ENCODE data around the gene PIK3R5. TPM values are rescaled to one million over a fixed set of nuclear protein-coding genes. Genes with fewer than 3 reads are reported as not detected.

Gene PIK3R5
- total and polyA plus RNA-seq, 3 donors from 2014 or later: 6.1 to 14.0 (median 7.4) TPM

- H3K36me3 ChIP-seq (ENCODE audit: low read depth, missing control alignments): no peaks in the 10 kb centered on the region
- DNase-seq: no peak
- H3K4me1 ChIP-seq: no peaks in the 10 kb centered on the region
- H3K27me3 ChIP-seq: no peaks in the 10 kb centered on the region
- TF ChIP-seq, protein P1, sequence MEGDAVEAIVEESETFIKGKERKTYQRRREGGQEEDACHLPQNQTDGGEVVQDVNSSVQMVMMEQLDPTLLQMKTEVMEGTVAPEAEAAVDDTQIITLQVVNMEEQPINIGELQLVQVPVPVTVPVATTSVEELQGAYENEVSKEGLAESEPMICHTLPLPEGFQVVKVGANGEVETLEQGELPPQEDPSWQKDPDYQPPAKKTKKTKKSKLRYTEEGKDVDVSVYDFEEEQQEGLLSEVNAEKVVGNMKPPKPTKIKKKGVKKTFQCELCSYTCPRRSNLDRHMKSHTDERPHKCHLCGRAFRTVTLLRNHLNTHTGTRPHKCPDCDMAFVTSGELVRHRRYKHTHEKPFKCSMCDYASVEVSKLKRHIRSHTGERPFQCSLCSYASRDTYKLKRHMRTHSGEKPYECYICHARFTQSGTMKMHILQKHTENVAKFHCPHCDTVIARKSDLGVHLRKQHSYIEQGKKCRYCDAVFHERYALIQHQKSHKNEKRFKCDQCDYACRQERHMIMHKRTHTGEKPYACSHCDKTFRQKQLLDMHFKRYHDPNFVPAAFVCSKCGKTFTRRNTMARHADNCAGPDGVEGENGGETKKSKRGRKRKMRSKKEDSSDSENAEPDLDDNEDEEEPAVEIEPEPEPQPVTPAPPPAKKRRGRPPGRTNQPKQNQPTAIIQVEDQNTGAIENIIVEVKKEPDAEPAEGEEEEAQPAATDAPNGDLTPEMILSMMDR (IDR thresholded peaks at IDR 0.05): no peak
- no peak for TF ChIP-seq POLR2A (IDR thresholded peaks at IDR 0.05)
- intact Hi-C loops (cut with DNase I; ENCODE audit: low total_unique reads): no loop called here
- no peaks in the 10 kb centered on the region for H3K9me3 ChIP-seq
- H3K27ac ChIP-seq: no peak overlapping the region
- no peak overlapping the region for H3K4me3 ChIP-seq
- WGBS, 2 donors: 60 to 69% methylated on average over 6 of the region's 6 CpGs
These were observed 65.3 kb downstream of the PIK3R5 start for GRCh38 chr17:8900207-8900606.

DNA sequence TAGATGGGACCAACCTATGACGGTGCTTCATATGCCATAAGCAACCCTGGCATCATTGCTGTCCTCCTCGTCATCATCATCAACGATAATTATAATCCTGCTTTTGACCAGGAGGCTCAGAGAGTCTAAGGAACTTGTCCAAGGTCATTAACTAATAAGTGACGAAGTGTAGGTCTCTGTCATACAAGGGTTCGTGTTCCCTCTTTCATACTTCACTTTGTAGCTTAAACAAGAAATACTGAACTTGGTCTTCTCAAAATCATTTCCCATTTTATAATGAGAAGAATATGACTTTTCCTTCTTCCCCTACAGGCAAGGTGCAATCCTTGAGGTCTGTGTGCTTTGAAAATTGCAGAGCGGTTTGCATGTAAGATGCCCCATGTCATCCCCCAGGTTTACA lies 66.9 kb downstream of the PIK3R5 start:
- H3K4me1 ChIP-seq: peaks cover 4% of the 10 kb centered on the region
- TF ChIP-seq POLR2A (IDR thresholded peaks at IDR 0.05): no peak
- TF ChIP-seq, protein P1 (IDR thresholded peaks at IDR 0.05): no peak
- DNase-seq: no peak
- H3K4me3 ChIP-seq: no peak overlapping the region
- WGBS, 2 donors: 77% methylated on average over 6 of the region's 6 CpGs
- no peaks in the 10 kb centered on the region for H3K27me3 ChIP-seq
- no peaks in the 10 kb centered on the region for H3K9me3 ChIP-seq
- no peaks in the 10 kb centered on the region for H3K36me3 ChIP-seq (ENCODE audit: low read depth, missing control alignments)
- no peak overlapping the region for H3K27ac ChIP-seq
- intact Hi-C loops (cut with DNase I; ENCODE audit: low total_unique reads): no loop called here

GRCh38 chr17:8898126-8898525 lies 67.4 kb downstream of the PIK3R5 start:
- TF ChIP-seq, protein P1 (IDR thresholded peaks at IDR 0.05): no peak
- no peak for TF ChIP-seq POLR2A (IDR thresholded peaks at IDR 0.05)
- intact Hi-C loops (cut with DNase I; ENCODE audit: low total_unique reads): no loop called here

GRCh38 chr17:8896641-8897635 lies 68.6 kb downstream of the PIK3R5 start:
- no peak for DNase-seq
- intact Hi-C loops (cut with DNase I; ENCODE audit: low total_unique reads): no loop called here

More at GRCh38 chr17:8898126-8898525, 67.4 kb downstream of the PIK3R5 start:
- H3K4me1 ChIP-seq: peaks cover 4% of the 10 kb centered on the region
- no peak overlapping the region for H3K4me3 ChIP-seq
- no peaks in the 10 kb centered on the region for H3K27me3 ChIP-seq
- WGBS, 2 donors: 65 to 85% methylated on average over 2 of the region's 2 CpGs
- no peaks in the 10 kb centered on the region for H3K36me3 ChIP-seq (ENCODE audit: low read depth, missing control alignments)
- no peaks in the 10 kb centered on the region for H3K9me3 ChIP-seq
- no peak overlapping the region for H3K27ac ChIP-seq
- no peak for DNase-seq

GRCh38 chr17:8896087-8896486 lies 69.4 kb downstream of the PIK3R5 start:
- 70 to 89% methylated on average over 2 to 3 of the region's 3 CpGs for WGBS, 2 donors
- Histone ChIP-seq H3K4me1 (peaks cover 4% of the 10 kb centered on the region), H3K9me3 (no peaks in the 10 kb centered on the region), H3K27ac (no peak overlapping the region), H3K36me3 (ENCODE audit: low read depth, missing control alignments) (no peaks in the 10 kb centered on the region), H3K4me3 (no peak overlapping the region), H3K27me3 (no peaks in the 10 kb centered on the region)
- no peak for DNase-seq
- TF ChIP-seq POLR2A (IDR thresholded peaks at IDR 0.05): no peak
- TF ChIP-seq, protein P1 (IDR thresholded peaks at IDR 0.05): no peak
- intact Hi-C loops (cut with DNase I; ENCODE audit: low total_unique reads): no loop called here

More at GRCh38 chr17:8896641-8897635, 68.6 kb downstream of the PIK3R5 start:
- Histone ChIP-seq H3K4me3 (no peak overlapping the region), H3K36me3 (ENCODE audit: low read depth, missing control alignments) (no peaks in the 10 kb centered on the region), H3K27ac (no peak overlapping the region), H3K4me1 (peaks cover 4% of the 10 kb centered on the region), H3K9me3 (no peaks in the 10 kb centered on the region), H3K27me3 (no peaks in the 10 kb centered on the region)
- TF ChIP-seq POLR2A (IDR thresholded peaks at IDR 0.05): no peak
- WGBS, 2 donors: 81 to 85% methylated on average over 12 of the region's 12 CpGs
